Activated CD4-positive, CD25-positive, alpha-beta regulatory T cell (primary cell): ENCODE measurements around the gene SLC6A19.

Experiments
- DNase-seq, 4 experiments: peaks; one replicate each; lab custom pipeline; 2025; lab: John Stamatoyannopoulos, UW

The SLC6A19 gene

GRCh38 chr5:1180841-1181271 is 20.5 kb upstream of the SLC6A19 start:
- DNase-seq = no peak

- no peak for DNase-seq
Observed at GRCh38 chr5:1181451-1182359, 19.7 kb upstream of the SLC6A19 start.

DNA sequence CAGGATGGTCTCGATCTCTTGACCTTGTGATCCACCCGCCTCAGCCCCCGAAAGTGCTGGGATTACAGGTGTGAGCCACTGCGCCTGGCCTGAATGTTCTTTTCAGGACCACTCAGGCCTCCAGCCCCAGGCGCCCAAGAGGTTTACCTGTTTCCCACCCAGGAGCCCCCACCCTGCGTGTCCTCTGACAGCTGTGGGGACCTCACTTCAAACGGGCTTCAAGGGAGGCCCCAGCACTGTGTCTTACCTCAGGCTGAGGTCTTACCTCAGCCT is 19.1 kb upstream of the SLC6A19 start:
- DNase-seq = no peak

DNA sequence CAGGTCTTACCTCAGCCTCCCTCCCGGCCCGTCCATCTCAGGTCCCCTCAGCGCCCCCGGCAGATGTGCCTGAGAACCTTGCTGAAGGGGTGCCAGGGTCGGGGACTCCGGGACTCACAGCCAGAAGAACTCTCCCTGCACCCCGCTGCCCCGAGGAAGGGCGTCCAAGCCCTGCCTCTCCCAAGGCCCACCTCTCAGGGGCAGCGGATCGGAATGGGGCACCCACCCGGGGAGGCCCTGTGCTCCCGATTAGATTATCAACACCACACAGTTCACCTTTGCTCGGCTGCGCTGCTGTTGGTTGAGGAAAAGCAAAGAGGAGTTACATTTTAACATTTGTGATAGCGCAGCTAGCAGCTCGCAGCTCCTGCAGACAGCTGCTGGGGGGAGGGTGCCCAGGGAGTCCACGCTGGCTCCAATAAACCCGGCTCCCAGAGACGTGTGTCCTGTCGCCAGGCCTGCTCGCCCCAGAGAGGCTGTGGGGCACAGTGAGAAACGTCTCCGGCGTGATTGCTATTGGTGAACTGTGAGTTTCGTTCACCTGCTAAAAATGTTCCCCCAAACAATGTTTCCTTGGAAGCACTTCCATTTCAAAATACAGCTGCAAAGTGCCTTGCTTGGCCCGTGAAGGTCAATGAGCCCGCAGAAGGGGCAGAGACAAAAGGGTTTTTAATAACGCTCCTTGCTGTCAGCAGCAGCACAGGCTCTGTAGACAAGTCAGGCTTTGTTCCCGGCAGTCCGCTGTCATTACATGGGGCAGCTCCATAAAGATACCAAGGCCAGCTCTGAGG is 18.6 kb upstream of the SLC6A19 start:
- DNase-seq = no peak

GRCh38 chr5:1183424-1184162 is 17.8 kb upstream of the SLC6A19 start:
- DNase-seq = no peak

- no peak for DNase-seq
Observed at GRCh38 chr5:1184163-1184470, 17.3 kb upstream of the SLC6A19 start.

GRCh38 chr5:1184481-1184880 is 16.9 kb upstream of the SLC6A19 start:
- DNase-seq = no peak

DNA sequence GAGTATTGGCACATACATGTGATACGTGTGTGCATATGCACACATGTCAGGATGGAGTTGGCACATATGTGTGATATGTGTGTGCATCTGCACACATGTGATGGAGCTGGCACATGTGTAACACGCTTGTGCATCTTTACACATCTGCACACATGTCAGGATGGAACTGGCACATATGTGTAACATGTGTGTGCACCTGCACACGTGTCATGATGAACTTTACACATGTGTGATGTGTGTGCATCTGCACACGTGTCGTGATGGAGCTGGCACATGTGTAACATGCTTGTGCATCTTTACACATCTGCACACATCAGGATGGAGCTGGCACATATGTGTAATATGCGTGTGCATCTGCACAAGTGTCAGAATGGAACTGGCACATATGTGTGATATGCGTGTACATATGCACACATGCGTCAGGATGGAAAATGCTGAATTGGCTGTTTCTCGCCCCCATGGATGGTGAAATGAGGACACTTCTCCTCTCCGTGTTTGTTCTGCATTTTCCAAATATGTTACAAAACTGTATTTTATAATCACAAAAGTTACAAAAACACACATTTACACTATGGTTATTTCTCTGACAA is 16.3 kb upstream of the SLC6A19 start:
- no peak for DNase-seq

GRCh38 chr5:1185629-1186350 is 15.6 kb upstream of the SLC6A19 start:
- no peak for DNase-seq

DNA sequence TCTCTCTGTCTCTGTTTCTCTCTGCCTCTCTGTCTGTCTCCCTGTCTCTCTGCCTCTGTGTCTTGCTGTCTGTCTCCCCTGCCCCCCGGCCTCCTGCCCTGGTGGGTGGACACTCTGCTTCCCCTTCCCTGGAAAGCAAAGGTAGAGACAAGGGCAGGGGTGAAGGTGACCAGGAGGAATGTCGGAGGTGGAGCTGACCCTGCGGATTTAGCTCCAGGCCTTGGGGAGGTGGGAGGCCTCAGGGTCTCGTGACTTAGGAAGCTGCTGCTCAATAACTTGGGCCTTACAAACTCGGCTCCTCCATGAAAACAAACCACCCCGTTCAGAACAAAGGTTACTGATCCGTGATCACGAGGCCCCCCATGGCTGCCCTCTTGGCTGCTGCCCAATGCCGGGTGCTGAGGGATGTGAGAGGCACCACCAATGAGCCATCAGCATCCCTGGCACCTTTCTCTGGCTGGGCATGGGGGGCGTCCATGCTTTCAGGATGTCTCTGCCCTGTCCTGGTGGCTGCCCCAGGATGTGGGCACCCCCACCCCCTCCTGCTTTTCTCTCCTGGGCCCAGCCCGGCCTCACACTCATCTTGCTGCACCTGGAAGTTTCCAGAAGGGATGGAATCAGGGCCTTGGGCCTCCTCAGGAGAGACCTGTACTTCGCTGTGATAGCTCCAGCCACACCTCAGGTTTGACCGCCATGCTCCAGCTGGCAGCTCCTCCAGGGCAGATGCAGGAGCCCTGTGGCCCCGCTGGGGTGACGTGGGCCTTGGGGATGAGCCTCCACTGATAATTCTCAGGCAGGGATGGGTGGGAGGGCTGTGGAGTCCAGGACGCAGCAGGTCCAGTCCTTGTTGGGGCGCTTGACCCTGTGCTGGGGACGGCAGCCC is 14.8 kb upstream of the SLC6A19 start:
- no peak for DNase-seq

GRCh38 chr5:1187234-1187949 is 14.0 kb upstream of the SLC6A19 start:
- DNase-seq = no peak

- DNase-seq = no peak
Observed at GRCh38 chr5:1187950-1188334, 13.5 kb upstream of the SLC6A19 start.

GRCh38 chr5:1188464-1188863 is 12.9 kb upstream of the SLC6A19 start:
- DNase-seq = no peak

- DNase-seq = no peak
Observed at GRCh38 chr5:1189269-1189668, 12.1 kb upstream of the SLC6A19 start.

- no peak for DNase-seq
Observed at GRCh38 chr5:1190278-1190677, 11.1 kb upstream of the SLC6A19 start.

DNA sequence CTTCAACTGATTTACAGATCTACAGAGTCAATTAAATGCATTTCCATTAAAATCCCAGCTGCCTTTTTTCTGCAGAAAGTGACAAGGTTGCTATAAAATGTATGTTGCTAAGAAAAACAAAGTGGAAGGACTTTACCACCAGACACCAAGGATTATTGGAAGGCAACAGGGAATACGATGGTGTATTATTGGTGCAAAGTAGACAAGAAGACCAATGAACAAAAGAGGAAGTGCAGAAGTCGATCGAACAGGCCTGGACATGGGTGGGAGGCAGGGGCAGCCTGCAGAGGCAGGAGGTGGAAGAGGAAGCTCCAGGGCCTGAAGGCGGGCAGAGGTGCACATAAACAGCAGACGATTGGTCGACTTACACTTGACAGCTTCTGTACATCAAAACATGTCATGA is 10.6 kb upstream of the SLC6A19 start:
- no peak for DNase-seq

DNA sequence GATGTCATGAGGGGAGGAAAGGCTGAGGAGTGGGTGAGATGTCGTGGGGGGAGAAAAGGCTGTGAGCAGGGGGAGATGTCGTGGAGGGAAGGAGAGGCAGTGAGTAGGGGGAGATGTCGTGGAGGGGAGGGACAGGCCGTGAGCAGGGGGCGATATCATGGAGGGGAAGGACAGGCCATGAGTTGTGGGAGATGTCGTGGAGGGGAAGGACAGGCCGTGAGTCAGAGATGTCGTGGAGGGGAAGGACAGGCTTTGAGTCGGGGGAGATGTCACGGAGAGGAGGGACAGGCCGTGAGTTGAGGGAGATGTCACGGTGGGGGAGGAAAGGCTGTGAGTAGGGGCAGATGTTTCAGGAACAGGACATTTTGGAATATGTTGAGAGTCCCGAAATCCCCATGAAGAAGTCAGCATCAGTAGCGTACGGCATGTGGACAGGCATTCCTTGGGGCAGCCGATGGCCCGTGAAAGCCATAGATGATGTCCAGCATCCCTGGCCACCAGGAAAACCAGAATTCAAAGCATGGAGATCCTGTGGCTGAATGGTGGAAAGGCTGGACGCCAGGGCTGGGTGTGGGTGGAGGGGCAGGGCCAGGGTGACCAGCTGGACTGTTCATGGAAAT is 8.3 kb upstream of the SLC6A19 start:
- no peak for DNase-seq

- DNase-seq = no peak
Observed at GRCh38 chr5:1193591-1193985, 7.8 kb upstream of the SLC6A19 start.

DNA sequence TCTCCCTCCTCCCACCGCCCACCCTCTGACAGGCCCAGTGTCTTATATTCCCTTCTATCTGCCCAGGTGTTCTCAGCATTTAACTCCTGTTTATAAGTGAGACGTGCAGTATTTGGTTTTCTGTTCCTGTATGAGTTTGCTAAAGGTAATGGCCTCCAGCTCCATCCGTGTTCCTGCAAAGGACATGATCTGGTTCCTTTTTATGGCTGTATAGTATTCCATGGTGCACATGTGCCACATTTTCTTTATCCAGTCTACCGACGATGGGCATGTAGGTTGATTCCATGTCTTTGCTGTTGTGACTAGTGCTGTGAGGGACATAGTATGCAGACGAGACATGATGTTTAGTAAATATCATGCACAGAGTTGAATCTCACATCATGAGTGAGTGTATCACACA is 7.0 kb upstream of the SLC6A19 start:
- DNase-seq = no peak

DNA sequence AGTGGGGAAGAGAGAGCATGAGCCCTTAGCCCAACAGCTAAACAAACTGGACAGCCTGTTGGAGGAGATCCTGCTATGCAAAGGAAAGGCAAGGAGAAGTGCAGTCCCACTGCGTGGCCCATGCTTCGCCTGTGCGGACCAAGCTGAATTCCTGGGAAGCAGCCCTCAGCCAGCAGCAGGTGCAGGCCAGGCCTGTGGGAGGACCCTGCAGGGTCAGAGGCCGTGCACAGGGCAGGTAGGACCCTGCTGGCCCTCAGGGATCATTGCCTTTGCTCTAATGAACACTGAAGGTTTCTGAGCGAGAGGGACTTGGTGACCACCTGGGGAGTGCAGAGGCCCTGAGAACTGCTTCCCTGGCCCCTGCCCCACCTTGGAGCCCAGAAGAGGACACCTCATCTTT is 6.0 kb upstream of the SLC6A19 start:
- no peak for DNase-seq
